GM21529 (cell line): ENCODE results near the gene ATP11A.
"Not testable (repeated sequence)": the region's sequence is repeated elsewhere in the genome, so short reads cannot be mapped to it uniquely, and the experiment has no call there.

Experiments
- ATAC-seq: cut with Tn5 transposase; IDR thresholded peaks from one replicate; pipeline ENCODE4 v1.9.1; 2021; ENCODE audit not compliant: unreplicated experiment

The ATP11A gene

GRCh38 chr13:112709316-112709715, 19.5 kb downstream of the ATP11A start:
- not testable (repeated sequence) for ATAC-seq

GRCh38 chr13:112709825-112710783, 20.3 kb downstream of the ATP11A start:
- ATAC-seq = no peak

- ATAC-seq = no peak
Observed at GRCh38 chr13:112710855-112711527, 21.2 kb downstream of the ATP11A start.

DNA sequence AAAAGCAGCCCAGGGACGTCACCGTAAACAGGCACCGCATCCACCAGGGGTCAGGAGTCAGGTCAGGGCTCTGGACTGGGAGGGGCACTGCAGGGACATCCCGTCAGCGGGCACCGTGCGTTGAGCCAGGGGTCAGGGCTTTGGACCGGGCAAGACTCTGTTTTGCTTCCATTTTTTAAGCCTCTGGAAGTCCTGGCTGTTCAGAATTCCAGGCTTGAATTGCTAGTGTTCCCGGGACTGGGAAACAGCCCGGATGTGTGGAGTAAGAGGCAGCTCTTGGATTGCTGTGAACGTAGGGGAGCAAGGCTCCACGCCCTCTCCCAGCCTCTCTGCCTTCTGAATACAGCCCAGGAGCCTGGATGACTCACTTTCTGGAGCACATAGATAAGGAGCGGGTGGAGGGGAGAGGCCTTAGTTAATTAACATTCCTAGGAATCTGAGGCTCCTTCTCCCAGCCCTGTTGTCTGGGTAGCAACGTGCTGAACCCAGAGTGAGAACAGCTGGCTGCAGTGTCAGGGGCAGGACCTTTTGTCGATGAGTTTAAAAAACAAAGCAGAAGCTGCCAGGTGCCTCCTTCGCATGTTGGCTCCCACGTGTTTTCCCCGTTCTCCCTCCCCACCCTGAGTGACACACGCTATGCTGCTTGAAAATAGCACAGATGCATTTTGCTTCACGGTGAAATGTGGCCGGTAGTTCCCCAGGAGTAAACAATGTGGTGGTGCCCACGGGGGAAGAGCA, 21.9 kb downstream of the ATP11A start:
- peak; percentile 58 for ATAC-seq

- ATAC-seq = no peak
Observed at GRCh38 chr13:112712451-112713207, 22.8 kb downstream of the ATP11A start.

DNA sequence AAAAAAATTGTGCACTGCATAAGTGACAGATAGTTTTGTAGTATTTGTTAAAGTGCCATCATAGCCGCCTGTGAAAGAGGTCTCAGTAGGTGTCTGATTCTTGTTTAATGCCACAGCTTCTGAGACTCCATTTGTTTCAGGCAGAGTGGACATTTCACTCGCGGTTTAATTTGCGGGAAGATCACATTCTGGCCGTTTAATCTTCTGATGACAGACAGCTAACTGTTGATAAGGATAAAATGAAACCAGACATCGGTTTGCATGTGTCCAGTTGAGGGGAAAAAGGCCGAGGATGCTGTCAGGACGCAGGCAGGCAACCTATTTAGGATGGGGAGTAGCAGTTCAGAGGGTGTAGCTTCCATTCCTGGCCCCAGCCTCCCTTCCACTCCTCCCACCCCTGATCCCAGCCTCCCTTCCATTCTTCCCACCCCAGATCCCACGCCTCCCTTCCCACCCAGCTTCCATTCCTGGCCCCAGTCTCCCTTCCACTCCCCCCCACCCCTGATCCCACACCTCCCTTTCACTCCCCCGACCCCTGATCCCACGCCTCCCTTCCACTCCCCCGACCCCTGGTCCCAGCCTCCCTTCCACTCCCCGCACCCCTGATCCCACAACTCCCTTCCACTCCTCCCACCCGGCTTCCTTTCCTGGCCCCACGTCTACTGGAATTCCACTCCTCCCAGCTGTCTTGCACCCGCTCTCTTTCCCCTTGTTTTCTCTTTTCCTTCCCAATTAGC, 23.8 kb downstream of the ATP11A start:
- ATAC-seq = no peak

GRCh38 chr13:112714376-112715174, 24.7 kb downstream of the ATP11A start:
- ATAC-seq = no peak

- ATAC-seq = no peak
Observed at GRCh38 chr13:112715210-112715609, 25.4 kb downstream of the ATP11A start.

DNA sequence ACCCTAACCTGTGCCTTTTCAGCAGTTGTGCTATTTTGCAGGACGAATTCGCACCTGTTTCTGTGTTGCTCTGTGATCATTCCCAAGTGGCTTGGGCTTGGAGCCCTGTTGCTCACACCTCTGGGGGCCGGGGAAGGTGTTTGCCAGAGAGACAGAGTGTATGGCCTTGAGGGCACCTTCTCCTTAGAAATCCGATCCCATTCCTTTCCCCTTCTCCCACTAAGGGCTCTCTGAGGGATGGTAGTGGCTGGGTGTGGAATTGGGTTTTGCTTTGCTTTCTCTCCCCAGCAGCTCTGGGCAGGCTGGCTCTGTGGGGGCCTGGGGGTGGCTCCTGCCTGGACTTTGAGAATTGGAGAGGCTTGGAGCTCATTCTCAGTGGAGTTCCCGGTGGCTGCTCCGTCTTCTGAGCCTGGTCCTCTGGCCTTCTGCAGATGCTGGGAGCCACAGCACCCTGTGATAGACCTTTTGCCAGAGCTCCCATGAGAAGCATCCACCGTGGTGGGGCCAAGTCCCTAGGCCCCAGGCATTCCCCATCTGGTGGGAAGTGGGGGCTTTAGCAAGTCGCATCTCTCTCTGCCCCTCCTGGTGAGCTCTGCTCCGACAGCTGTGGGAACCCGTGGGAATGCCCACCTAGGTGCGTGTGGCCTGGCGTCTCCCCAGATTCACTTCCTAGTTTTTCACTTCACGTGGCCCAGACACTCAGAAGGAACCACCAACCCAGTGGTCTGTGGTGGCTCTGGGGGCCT, 26.1 kb downstream of the ATP11A start:
- ATAC-seq = no peak

DNA sequence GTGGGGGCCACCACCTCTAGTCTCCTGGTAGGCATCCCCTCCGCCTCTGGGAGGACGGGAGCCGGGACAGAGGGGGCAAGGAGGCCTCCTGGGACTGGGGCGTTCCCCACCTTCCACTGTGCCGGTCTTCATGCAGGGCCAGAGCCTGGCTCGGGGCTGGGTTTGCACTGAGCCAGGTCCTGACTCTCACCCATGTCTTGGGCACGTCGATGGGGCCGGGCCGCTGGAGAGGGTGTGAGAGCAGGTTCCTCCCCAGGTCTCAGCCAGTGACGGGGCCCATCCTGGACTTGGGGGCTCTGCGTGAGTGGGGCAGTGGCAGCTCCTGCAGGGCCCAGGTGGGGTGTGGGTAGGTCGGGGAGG, 26.6 kb downstream of the ATP11A start:
- ATAC-seq = no peak

DNA sequence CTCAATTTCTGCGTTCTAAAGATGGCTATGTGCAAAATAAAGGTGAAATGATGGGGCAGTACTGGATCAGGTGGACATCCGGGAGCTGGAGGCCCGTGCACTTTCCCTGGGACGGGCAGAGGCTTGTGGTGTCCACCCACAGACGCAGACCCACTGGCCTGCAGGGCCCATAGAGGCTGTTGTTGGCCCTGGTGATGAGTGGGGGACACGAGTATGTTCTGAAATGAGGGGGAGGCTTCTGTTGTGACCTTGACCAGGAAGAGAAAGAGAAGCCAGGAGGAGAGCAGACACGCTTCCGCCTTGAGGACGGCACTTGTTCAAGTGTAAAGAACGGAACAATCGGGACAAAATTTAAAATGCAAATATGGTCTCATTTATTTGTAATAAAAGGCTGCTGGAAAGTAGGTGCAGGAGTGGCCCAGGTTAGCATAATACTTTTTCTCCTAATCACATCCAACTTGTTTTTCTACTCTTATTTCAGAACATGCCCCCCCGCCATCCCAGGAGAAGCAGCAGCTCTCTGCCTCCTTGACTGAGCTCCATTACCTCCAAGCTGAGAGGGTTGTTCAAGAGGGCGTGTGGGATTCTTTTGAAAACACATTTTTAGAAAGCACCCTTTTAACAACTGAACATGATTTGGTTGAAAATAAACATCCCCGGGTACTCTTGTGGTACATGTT, 27.1 kb downstream of the ATP11A start:
- ATAC-seq = no peak

DNA sequence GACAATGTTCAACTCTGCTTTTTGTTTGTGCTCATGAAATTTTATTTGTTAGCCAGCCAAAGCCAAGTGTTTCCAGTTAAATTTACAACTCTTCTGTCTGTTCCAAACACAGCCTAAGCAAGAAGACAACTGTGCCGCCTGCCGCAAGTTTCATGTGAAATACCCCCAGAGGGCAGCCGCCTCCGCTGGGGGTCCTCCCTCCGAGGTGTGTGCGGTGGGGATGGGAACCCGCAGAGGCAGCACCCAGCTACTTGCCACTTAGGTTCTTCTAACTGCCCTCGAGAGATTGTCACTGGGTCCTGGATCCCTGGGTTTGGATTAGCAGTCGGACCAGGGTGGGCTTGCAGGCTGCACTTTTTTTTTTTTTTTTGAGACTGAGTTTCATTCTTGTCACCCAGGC, 28.5 kb downstream of the ATP11A start:
- no peak for ATAC-seq

- ATAC-seq = no peak
Observed at GRCh38 chr13:112719016-112719415, 29.2 kb downstream of the ATP11A start.

DNA sequence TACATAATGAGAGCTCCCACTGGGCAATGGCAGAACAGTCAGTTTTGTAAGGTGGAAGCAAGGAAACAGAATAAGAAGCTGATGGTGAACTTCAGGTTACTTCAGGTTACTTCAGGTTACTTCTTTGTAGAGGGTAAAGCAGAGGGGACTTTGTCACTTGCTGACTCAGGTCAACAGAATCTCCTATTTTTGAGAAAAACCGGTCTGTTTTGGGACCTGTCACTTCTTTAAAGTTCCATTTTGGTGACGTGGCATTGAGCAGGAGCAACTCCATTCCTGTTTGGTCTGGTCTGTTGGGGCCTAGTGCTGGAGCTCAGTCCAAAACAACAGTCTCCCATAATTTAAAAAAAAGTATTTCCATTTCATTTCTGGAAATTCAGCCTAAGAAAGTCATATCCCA, 29.7 kb downstream of the ATP11A start:
- no peak for ATAC-seq

- ATAC-seq = no peak
Observed at GRCh38 chr13:112720251-112720650, 30.4 kb downstream of the ATP11A start.

DNA sequence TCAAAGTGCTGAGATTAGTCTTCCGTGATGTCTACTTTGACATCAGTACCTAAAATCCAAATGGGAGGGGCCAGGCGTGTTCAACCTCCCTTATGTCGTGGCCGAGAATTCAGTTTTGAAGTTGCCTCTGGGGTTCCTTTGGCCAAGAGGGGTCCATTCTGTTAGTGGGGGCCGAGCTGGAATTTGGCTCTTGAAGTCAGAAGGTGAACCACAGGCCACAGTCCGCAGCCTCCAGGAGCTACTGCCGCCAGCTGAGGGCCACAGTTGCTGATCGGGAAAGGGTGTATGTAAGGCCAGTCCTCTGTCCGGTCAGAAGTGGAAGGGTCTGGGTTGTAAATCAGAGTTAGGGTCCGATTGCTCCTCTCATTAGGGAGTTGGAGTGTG, 31.0 kb downstream of the ATP11A start:
- ATAC-seq = no peak

- ATAC-seq = no peak
Observed at GRCh38 chr13:112721198-112722104, 31.6 kb downstream of the ATP11A start.
